Cardiac muscle cell (in vitro differentiated cells and primary cell): ENCODE data around the gene RSU1. TPM values are rescaled to one million over a fixed set of nuclear protein-coding genes. Genes with fewer than 3 reads are reported as not detected.

ENCODE experiments used
- DNase-seq, 2 donors: peaks; one replicate each; pipeline versions ENCODE4 v3.0.0 to v3.0.0-alpha.2; 2010 to 2017; ENCODE audit warnings: low read depth in 1 of 2, low spot score in 1 of 2
- H3K27ac ChIP-seq: fragments of 200-600 bp; sonication (generic); 2 replicates; pipeline ENCODE4 v1.5.1; 2016
- H3K27me3 ChIP-seq: fragments of 200-600 bp; sonication (generic); 2 replicates; pipeline ENCODE4 v1.6.0; 2016; ENCODE audit warnings: control low read depth
- H3K36me3 ChIP-seq: fragments of 200-600 bp; sonication (generic); 2 replicates; pipeline ENCODE4 v1.5.1; 2016; ENCODE audit warnings: control low read depth
- H3K4me1 ChIP-seq: fragments of 200-600 bp; sonication (generic); 2 replicates; pipeline ENCODE4 v1.8.1; 2017; ENCODE audit warnings: low read depth, mild to moderate bottlenecking, mixed run types
- H3K4me3 ChIP-seq: fragments of 200-600 bp; sonication (generic); 2 replicates; pipeline ENCODE4 v1.5.1; 2016; ENCODE audit warnings: mild to moderate bottlenecking
- H3K9me3 ChIP-seq: fragments of 200-600 bp; sonication (generic); 2 replicates; pipeline ENCODE4 v1.5.1; 2017; ENCODE audit warnings: low read depth, mild to moderate bottlenecking, control low read depth
- polyA plus RNA-seq: library from polyadenylated mRNA; unstranded; fragments of >200 nt; fragmentation: Nextera tagmentation; extraction: Ambion mirVana; gene quantifications from 2 replicates; pipeline ENCODE4 v1.2.1, GENCODE V29; 2016
- total RNA-seq: library from RNA; depleted of rRNA; stranded (reverse); fragments of >200 nt; gene quantifications from 2 replicates; pipeline ENCODE4 v1.2.3, GENCODE V29; 2016
- TF ChIP-seq, protein P1 (sequence below): IDR thresholded peaks from 2 replicates; pipeline ENCODE4 v1.5.1; 2012; ENCODE audit warnings: low read depth, mild to moderate bottlenecking, low read length

RSU1 gene
- total and polyA plus RNA-seq, 2 experiments from 2014 or later = 18.4 to 69.7 TPM

DNA sequence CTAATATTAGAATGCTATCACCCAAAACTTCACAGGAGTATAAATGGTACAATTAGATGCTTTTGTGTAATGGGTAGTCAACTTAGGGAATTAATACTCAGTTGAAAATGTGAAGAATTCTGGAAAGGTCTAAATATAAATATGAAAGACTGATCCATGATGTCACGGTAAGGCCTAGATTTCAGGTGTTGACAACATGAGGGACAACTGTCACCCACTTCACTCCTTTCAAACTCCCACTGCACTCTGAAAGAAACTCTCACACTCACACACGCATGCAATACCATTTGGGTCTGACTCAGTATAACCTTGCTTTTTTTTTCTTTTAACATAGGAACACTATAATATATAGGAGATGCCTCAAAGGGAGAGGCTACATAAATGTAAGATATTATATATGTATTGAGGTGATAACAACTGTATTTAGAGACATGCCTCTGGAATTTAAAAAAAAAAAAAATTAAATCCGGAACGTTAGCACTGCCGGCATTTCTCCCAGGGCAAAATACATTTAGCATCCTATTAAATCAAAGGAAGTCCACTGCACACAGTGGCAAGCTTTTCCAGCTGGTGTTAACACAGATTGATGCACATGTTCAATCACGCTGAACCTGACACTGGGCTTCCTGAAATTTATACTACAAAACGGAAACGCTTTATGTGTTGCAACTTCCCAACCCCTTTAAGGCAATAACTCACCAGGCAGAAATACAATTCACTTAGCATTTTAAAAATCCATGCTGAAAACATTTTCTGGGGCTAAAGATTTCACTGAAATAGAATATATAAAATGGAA lies 74.9 kb downstream of the RSU1 start:
- H3K27me3 ChIP-seq = no peaks in the 10 kb centered on the region
- H3K36me3 ChIP-seq = no peaks in the 10 kb centered on the region
- no peak for DNase-seq
- H3K27ac ChIP-seq = no peak overlapping the region
- no peaks in the 10 kb centered on the region for H3K9me3 ChIP-seq
- TF ChIP-seq, protein P1, sequence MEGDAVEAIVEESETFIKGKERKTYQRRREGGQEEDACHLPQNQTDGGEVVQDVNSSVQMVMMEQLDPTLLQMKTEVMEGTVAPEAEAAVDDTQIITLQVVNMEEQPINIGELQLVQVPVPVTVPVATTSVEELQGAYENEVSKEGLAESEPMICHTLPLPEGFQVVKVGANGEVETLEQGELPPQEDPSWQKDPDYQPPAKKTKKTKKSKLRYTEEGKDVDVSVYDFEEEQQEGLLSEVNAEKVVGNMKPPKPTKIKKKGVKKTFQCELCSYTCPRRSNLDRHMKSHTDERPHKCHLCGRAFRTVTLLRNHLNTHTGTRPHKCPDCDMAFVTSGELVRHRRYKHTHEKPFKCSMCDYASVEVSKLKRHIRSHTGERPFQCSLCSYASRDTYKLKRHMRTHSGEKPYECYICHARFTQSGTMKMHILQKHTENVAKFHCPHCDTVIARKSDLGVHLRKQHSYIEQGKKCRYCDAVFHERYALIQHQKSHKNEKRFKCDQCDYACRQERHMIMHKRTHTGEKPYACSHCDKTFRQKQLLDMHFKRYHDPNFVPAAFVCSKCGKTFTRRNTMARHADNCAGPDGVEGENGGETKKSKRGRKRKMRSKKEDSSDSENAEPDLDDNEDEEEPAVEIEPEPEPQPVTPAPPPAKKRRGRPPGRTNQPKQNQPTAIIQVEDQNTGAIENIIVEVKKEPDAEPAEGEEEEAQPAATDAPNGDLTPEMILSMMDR = no peak
- no peaks in the 10 kb centered on the region for H3K4me1 ChIP-seq
- H3K4me3 ChIP-seq = no peak overlapping the region

DNA sequence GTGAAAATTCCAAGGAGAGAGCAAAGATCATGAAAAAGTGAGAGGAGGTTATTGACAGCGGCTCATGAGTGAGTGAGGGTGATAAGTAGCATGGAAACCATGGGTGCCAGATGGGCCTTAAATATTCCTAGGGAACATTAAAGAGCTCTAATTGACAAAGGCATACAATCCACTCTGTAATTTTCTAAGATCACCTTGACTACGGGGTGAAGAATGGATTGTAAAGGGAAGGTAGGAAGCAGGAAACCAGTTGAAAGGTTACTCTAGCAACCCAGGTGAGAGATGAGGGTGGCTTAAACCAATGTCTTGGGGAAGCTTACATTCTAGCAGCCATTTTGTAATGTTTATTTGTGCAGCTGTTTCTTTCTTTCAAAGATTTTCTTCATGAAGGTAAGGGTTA lies 75.7 kb downstream of the RSU1 start:
- H3K27ac ChIP-seq = no peak overlapping the region
- H3K9me3 ChIP-seq = no peaks in the 10 kb centered on the region
- DNase-seq = no peak
- TF ChIP-seq, protein P1 = no peak
- no peaks in the 10 kb centered on the region for H3K4me1 ChIP-seq
- H3K36me3 ChIP-seq = no peaks in the 10 kb centered on the region
- no peaks in the 10 kb centered on the region for H3K27me3 ChIP-seq
- H3K4me3 ChIP-seq = no peak overlapping the region

DNA sequence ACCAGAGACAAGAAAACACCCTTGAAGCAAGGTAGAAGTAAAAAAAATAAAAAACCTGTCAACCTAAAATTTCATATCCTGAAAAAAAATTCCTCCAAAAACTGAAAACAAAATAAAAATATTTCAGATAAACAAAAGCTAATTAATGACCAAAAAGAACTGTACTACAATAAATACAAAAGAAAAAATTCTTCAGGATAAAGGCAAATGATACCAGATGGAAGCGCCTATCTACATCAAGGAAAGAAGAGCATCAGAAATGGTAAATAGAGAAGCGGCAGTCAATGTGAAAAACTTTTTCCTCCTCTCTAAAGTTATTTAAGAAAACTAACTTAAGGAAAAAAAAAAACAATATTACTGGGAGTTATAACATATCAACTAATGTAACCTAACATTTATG lies 79.8 kb downstream of the RSU1 start:
- TF ChIP-seq, protein P1 = no peak
- Histone ChIP-seq H3K27me3 (no peaks in the 10 kb centered on the region), H3K4me3 (no peak overlapping the region), H3K36me3 (no peaks in the 10 kb centered on the region), H3K27ac (no peak overlapping the region), H3K9me3 (no peaks in the 10 kb centered on the region), H3K4me1 (no peaks in the 10 kb centered on the region)
- DNase-seq = no peak

DNA sequence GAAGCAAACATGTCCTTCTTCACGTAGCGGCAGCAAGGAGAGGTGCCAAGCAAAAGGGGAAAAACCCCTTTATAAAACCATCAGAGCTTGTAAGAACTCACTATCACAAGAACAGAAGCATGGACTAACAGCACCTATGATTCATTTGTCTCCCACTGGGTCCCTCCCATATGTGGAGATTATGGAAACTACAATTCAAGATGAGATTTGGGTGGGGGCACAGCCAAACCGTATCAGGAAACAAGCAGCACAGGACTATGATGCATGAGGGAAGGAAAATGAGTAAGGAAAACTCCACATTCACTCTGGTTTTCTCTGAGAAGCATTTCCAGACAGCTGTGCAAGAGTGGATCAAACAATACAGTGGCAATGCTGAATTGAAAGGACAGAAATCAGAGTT lies 81.6 kb downstream of the RSU1 start:
- Histone ChIP-seq H3K36me3 (no peaks in the 10 kb centered on the region), H3K4me3 (no peak overlapping the region), H3K27ac (no peak overlapping the region), H3K9me3 (no peaks in the 10 kb centered on the region), H3K4me1 (no peaks in the 10 kb centered on the region), H3K27me3 (no peaks in the 10 kb centered on the region)
- TF ChIP-seq, protein P1 = no peak
- DNase-seq = peak in 1 of 2 donors; percentile 41

DNA sequence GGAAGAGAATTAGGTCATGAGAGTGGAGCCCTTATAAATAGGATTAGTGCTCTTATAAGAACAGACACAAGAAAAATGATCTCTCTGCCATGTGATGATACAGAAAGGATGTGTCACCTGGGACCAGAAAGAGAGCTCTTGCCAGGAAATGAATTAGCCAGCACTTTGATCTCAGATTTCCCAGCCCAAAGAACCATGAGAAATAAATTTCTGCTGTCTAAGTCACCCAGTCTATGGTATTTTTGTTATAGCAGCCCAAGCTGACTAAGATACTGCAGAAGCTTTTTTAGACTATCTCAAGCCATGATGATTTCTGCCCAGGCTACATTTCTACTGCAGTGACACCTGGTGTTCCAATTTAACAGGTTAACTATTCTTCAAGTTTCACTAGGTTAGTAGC lies 84.8 kb downstream of the RSU1 start:
- Histone ChIP-seq H3K9me3 (no peaks in the 10 kb centered on the region), H3K4me3 (no peak overlapping the region), H3K27ac (no peak overlapping the region), H3K36me3 (no peaks in the 10 kb centered on the region), H3K4me1 (no peaks in the 10 kb centered on the region), H3K27me3 (no peaks in the 10 kb centered on the region)
- DNase-seq = no peak
- TF ChIP-seq, protein P1 = no peak
